Uterus (tissue), 2 donors: ENCODE data around the gene ASZ1.
"Not testable (repeated sequence)": the region's sequence is repeated elsewhere in the genome, so short reads cannot be mapped to it uniquely, and the experiment has no call there.

Experiments used
- CTCF ChIP-seq, 4 experiments: fragments of 200-600 bp in 2 of 4; fragments of 450-650 bp in 2 of 4; sonication (generic) in 2 of 4; IDR thresholded peaks; one replicate each; pipeline ENCODE4 v1.5.1; 2016 to 2019; ENCODE audit warnings: antibody characterized with exemption in 4 of 4, mild to moderate bottlenecking in 2 of 4, moderate library complexity in 1 of 4
- POLR2A ChIP-seq, 2 donors: fragments of 450-650 bp; IDR thresholded peaks; one replicate each; pipeline ENCODE4 v1.6.1; 2016; ENCODE audit warnings: antibody characterized with exemption in 2 of 2, mild to moderate bottlenecking in 1 of 2, moderate library complexity in 1 of 2

- TF ChIP-seq CTCF, POLR2A (IDR thresholded peaks at IDR 0.05): not testable (repeated sequence)
These were observed 33.5 kb upstream of the ASZ1 start for GRCh38 chr7:117460815-117461214.
